Activated CD4-positive, alpha-beta T cell treated with anti-CD3 and anti-CD28 coated beads for 36 hours (primary cell): ENCODE data around the gene IFT88. TPM values are rescaled to one million over a fixed set of nuclear protein-coding genes. Genes with fewer than 3 reads are reported as not detected.

ENCODE experiments used
- ATAC-seq: fragments of 200-7000 bp; cut with Tn5 transposase; one replicate; pipeline ENCODE4 v1.10.0; 2021; ENCODE audit warnings: mild to moderate bottlenecking, moderate library complexity
- CTCF ChIA-PET: fragments of 350-600 bp; sonication (Branson Sonifier 250); formaldehyde crosslinking; loops from one replicate; lab custom pipeline; 2021; ENCODE audit warnings: antibody characterized with exemption; lab: Charles Lee
- POLR2A ChIA-PET: fragments of 350-600 bp; sonication (Branson Sonifier 250); formaldehyde crosslinking; loops from one replicate; lab custom pipeline; 2021; ENCODE audit warnings: antibody characterized with exemption, inconsistent platforms; lab: Charles Lee
- DNase-seq: peaks from one replicate; pipeline ENCODE4 v3.0.0-alpha.2; 2020
- H3K27ac Mint-ChIP-seq: one replicate; pipeline ENCODE4 v1.8.0; 2021; ENCODE audit warnings: mixed read lengths
- H3K27me3 Mint-ChIP-seq: one replicate; pipeline ENCODE4 v1.8.0; 2021; ENCODE audit warnings: mixed read lengths
- H3K36me3 Mint-ChIP-seq: one replicate; pipeline ENCODE4 v1.8.0; 2021; ENCODE audit warnings: low read depth, mixed read lengths
- H3K4me1 Mint-ChIP-seq: one replicate; pipeline ENCODE4 v1.8.0; 2021; ENCODE audit warnings: mixed read lengths
- H3K4me3 Mint-ChIP-seq: one replicate; pipeline ENCODE4 v1.8.0; 2021; ENCODE audit warnings: mild to moderate bottlenecking, moderate library complexity, mixed read lengths
- H3K9me3 Mint-ChIP-seq: one replicate; pipeline ENCODE4 v1.8.0; 2021; ENCODE audit warnings: low read depth, mixed read lengths
- intact Hi-C, 2 experiments: fragments of 100-400 bp; cut with DNase I in 1 of 2; cut with micrococcal nuclease in 1 of 2; formaldehyde crosslinking; loops; one replicate each; pipeline versions ENCODE4 v1.14.2 to v1.15.1; 2022 to 2024; cut with DNase I, micrococcal nuclease
- total RNA-seq, 2 experiments: library from RNA; stranded (reverse); gene quantifications; one replicate each; pipeline ENCODE4 v1.2.3, GENCODE V29; 2021

IFT88 gene
- total RNA-seq, 2 experiments from 2014 or later = 4.7 to 4.8 TPM

GRCh38 chr13:20704459-20705069 lies 137.6 kb downstream of the IFT88 start:
- Mint-ChIP-seq H3K27me3 (peaks cover 17% of the 10 kb centered on the region), H3K9me3 (no peaks in the 10 kb centered on the region), H3K4me1 (peaks cover 13% of the 10 kb centered on the region), H3K4me3 (peak overlapping the region; percentile 58), H3K27ac (no peak overlapping the region), H3K36me3 (no peaks in the 10 kb centered on the region)
- POLR2A ChIA-PET = no interaction called here
- no peak for DNase-seq
- CTCF ChIA-PET = interaction anchor here (0.7 to 5.0 kb wide), 11 partner anchors 19 to 773 kb away, joined by 3 to 28 read pairs (median 3); partner anchors contain the start of genes CRYL1 and EEF1AKMT1
- peak; percentile 3 for ATAC-seq
- intact Hi-C loops = loop anchor here (1.0 to 10.0 kb wide), 11 partner anchors 68 to 968 kb away; partner anchors contain the start of genes EEF1AKMT1 (in 2 of the 2), GJB2 (in 2 of the 2), IFT88 (in 2 of the 2) and CRYL1 (in 1 of the 2)

GRCh38 chr13:20706661-20707060 lies 139.7 kb downstream of the IFT88 start:
- DNase-seq = no peak
- Mint-ChIP-seq H3K36me3 (no peaks in the 10 kb centered on the region), H3K27ac (no peak overlapping the region), H3K9me3 (no peaks in the 10 kb centered on the region), H3K27me3 (peaks cover 2% of the 10 kb centered on the region), H3K4me3 (no peak overlapping the region), H3K4me1 (peaks cover 12% of the 10 kb centered on the region)
- intact Hi-C loops = loop anchor here (10.0 kb wide), 2 partner anchors 142 to 468 kb away; partner anchors contain the start of genes IFT88 (in 1 of the 2), MRPL57 (in 1 of the 2) and SKA3 (in 1 of the 2)
- ATAC-seq = no peak
- CTCF ChIA-PET = interaction anchor here (2.1 kb wide), 1 partner anchor 8 kb away, joined by 6 read pairs; no protein-coding TSS in a partner anchor
- POLR2A ChIA-PET = interaction anchor here (0.6 kb wide), 1 partner anchor 205 kb away, joined by 7 read pairs; no protein-coding TSS in a partner anchor

GRCh38 chr13:20708216-20708615 lies 141.3 kb downstream of the IFT88 start:
- POLR2A ChIA-PET = no interaction called here
- intact Hi-C loops = loop anchor here (10.0 kb wide), 2 partner anchors 143 to 467 kb away; partner anchors contain the start of genes IFT88 (in 1 of the 2), MRPL57 (in 1 of the 2) and SKA3 (in 1 of the 2)

GRCh38 chr13:20709369-20709768 lies 142.4 kb downstream of the IFT88 start:
- no peaks in the 10 kb centered on the region for H3K9me3 Mint-ChIP-seq
- no peak overlapping the region for H3K4me3 Mint-ChIP-seq
- ATAC-seq (no peak), DNase-seq (no peak)
- no peak overlapping the region for H3K27ac Mint-ChIP-seq
- intact Hi-C loops = loop anchor here (10.0 kb wide), 2 partner anchors 145 to 465 kb away; partner anchors contain the start of genes IFT88 (in 1 of the 2), MRPL57 (in 1 of the 2) and SKA3 (in 1 of the 2)
- CTCF ChIA-PET = interaction anchor here (0.8 to 1.3 kb wide), 3 partner anchors 13 to 376 kb away, joined by 3 read pairs; partner anchors contain the start of gene EEF1AKMT1
- POLR2A ChIA-PET = interaction anchor here (0.5 kb wide), 1 partner anchor 199 kb away, joined by 3 read pairs; no protein-coding TSS in a partner anchor
- peaks cover 11% of the 10 kb centered on the region for H3K27me3 Mint-ChIP-seq
- H3K4me1 Mint-ChIP-seq = peaks cover 12% of the 10 kb centered on the region
- no peaks in the 10 kb centered on the region for H3K36me3 Mint-ChIP-seq

More at GRCh38 chr13:20708216-20708615, 141.3 kb downstream of the IFT88 start:
- Mint-ChIP-seq H3K27me3 (peaks cover 3% of the 10 kb centered on the region), H3K27ac (no peak overlapping the region), H3K9me3 (no peaks in the 10 kb centered on the region), H3K4me3 (no peak overlapping the region), H3K36me3 (no peaks in the 10 kb centered on the region), H3K4me1 (peaks cover 6% of the 10 kb centered on the region)
- ATAC-seq = no peak
- no peak for DNase-seq
- CTCF ChIA-PET = interaction anchor here (0.6 to 0.9 kb wide), 4 partner anchors 18 to 374 kb away, joined by 3 read pairs; no protein-coding TSS in a partner anchor

GRCh38 chr13:20709782-20710181 lies 142.8 kb downstream of the IFT88 start:
- no peak overlapping the region for H3K4me3 Mint-ChIP-seq
- CTCF ChIA-PET = interaction anchor here (0.8 to 1.3 kb wide), 3 partner anchors 12 to 64 kb away, joined by 3 read pairs; partner anchors contain the start of gene EEF1AKMT1
- ATAC-seq (no peak), DNase-seq (no peak)
- H3K36me3 Mint-ChIP-seq = no peaks in the 10 kb centered on the region
- no peaks in the 10 kb centered on the region for H3K9me3 Mint-ChIP-seq
- POLR2A ChIA-PET = no interaction called here
- H3K4me1 Mint-ChIP-seq = peaks cover 12% of the 10 kb centered on the region
- peaks cover 11% of the 10 kb centered on the region for H3K27me3 Mint-ChIP-seq
- no peak overlapping the region for H3K27ac Mint-ChIP-seq
- intact Hi-C loops = loop anchor here (10.0 kb wide), 2 partner anchors 145 to 465 kb away; partner anchors contain the start of genes IFT88 (in 1 of the 2), MRPL57 (in 1 of the 2) and SKA3 (in 1 of the 2)

GRCh38 chr13:20711301-20712044 lies 144.5 kb downstream of the IFT88 start:
- no peaks in the 10 kb centered on the region for H3K36me3 Mint-ChIP-seq
- intact Hi-C loops = loop anchor here (1.0 to 2.0 kb wide), 5 partner anchors 61 to 217 kb away; partner anchors contain the start of gene EEF1AKMT1 (in 1 of the 2)
- ChIA-PET CTCF (interaction anchor here (0.6 to 1.4 kb wide), 13 partner anchors 9 to 529 kb away, joined by 3 to 4 read pairs (median 3); no protein-coding TSS in a partner anchor), POLR2A (no interaction called here)
- H3K27ac Mint-ChIP-seq = no peak overlapping the region
- ATAC-seq (no peak), DNase-seq (peak; percentile 25)
- peaks cover 12% of the 10 kb centered on the region for H3K4me1 Mint-ChIP-seq
- H3K9me3 Mint-ChIP-seq = no peaks in the 10 kb centered on the region
- peaks cover 11% of the 10 kb centered on the region for H3K27me3 Mint-ChIP-seq
- no peak overlapping the region for H3K4me3 Mint-ChIP-seq

GRCh38 chr13:20713014-20713376 lies 146.0 kb downstream of the IFT88 start:
- no peak overlapping the region for H3K4me3 Mint-ChIP-seq
- POLR2A ChIA-PET = interaction anchor here (0.6 kb wide), 1 partner anchor 212 kb away, joined by 4 read pairs; no protein-coding TSS in a partner anchor
- intact Hi-C loops = loop anchor here (1.0 to 2.0 kb wide), 3 partner anchors 60 to 218 kb away; partner anchors contain the start of gene EEF1AKMT1 (in 1 of the 2)
- H3K9me3 Mint-ChIP-seq = no peaks in the 10 kb centered on the region
- ATAC-seq (no peak), DNase-seq (no peak)
- CTCF ChIA-PET = interaction anchor here (0.6 kb wide), 1 partner anchor 89 kb away, joined by 4 read pairs; no protein-coding TSS in a partner anchor
- no peaks in the 10 kb centered on the region for H3K36me3 Mint-ChIP-seq
- H3K4me1 Mint-ChIP-seq = peaks cover 12% of the 10 kb centered on the region
- H3K27me3 Mint-ChIP-seq = peaks cover 11% of the 10 kb centered on the region
- no peak overlapping the region for H3K27ac Mint-ChIP-seq

- no peak overlapping the region for H3K4me3 Mint-ChIP-seq
- POLR2A ChIA-PET = no interaction called here
- H3K9me3 Mint-ChIP-seq = no peaks in the 10 kb centered on the region
- CTCF ChIA-PET = interaction anchor here (0.6 to 1.2 kb wide), 6 partner anchors 9 to 336 kb away, joined by 3 to 5 read pairs (median 4); no protein-coding TSS in a partner anchor
- intact Hi-C loops = loop anchor here (1.0 to 2.0 kb wide), 3 partner anchors 59 to 219 kb away; partner anchors contain the start of gene EEF1AKMT1 (in 1 of the 2)
- ATAC-seq = no peak
- H3K4me1 Mint-ChIP-seq = peaks cover 12% of the 10 kb centered on the region
- no peaks in the 10 kb centered on the region for H3K36me3 Mint-ChIP-seq
- DNase-seq = peak; percentile 30
- peaks cover 11% of the 10 kb centered on the region for H3K27me3 Mint-ChIP-seq
- no peak overlapping the region for H3K27ac Mint-ChIP-seq
Observed at GRCh38 chr13:20713751-20714150, 146.8 kb downstream of the IFT88 start.

- ChIA-PET CTCF (interaction anchor here (0.6 to 1.2 kb wide), 5 partner anchors 9 to 335 kb away, joined by 3 to 5 read pairs (median 4); no protein-coding TSS in a partner anchor), POLR2A (no interaction called here)
- no peaks in the 10 kb centered on the region for H3K36me3 Mint-ChIP-seq
- DNase-seq (no peak), ATAC-seq (no peak)
- H3K9me3 Mint-ChIP-seq = no peaks in the 10 kb centered on the region
- H3K4me1 Mint-ChIP-seq = peaks cover 12% of the 10 kb centered on the region
- intact Hi-C loops = no loop called here
- H3K4me3 Mint-ChIP-seq = no peak overlapping the region
- peaks cover 11% of the 10 kb centered on the region for H3K27me3 Mint-ChIP-seq
- H3K27ac Mint-ChIP-seq = no peak overlapping the region
Observed at GRCh38 chr13:20714161-20714560, 147.2 kb downstream of the IFT88 start.

GRCh38 chr13:20714563-20715329 lies 147.8 kb downstream of the IFT88 start:
- Mint-ChIP-seq H3K36me3 (no peaks in the 10 kb centered on the region), H3K9me3 (no peaks in the 10 kb centered on the region), H3K27me3 (peaks cover 11% of the 10 kb centered on the region), H3K27ac (no peak overlapping the region), H3K4me3 (no peak overlapping the region), H3K4me1 (peaks cover 12% of the 10 kb centered on the region)
- no peak for DNase-seq
- ChIA-PET POLR2A (no interaction called here), CTCF (interaction anchor here (0.5 to 3.2 kb wide), 11 partner anchors 8 to 229 kb away, joined by 3 to 15 read pairs (median 4); no protein-coding TSS in a partner anchor)
- intact Hi-C loops = no loop called here
- ATAC-seq = no peak
